BE2C (cell line): ENCODE results near the gene RTP5.
"Not testable (repeated sequence)": the region's sequence is repeated elsewhere in the genome, so short reads cannot be mapped to it uniquely, and the experiment has no call there.

ENCODE experiments used
- DNase-seq: peaks from one replicate; pipeline ENCODE4 v3.0.0-alpha.2; 2020
- H3K27me3 ChIP-seq: fragments of 250-450 bp; sonication (Bioruptor Pico); 2 replicates; pipeline ENCODE4 v1.5.1; 2020; ENCODE audit warnings: mild to moderate bottlenecking
- H3K36me3 ChIP-seq: fragments of 250-450 bp; sonication (Bioruptor Pico); 2 replicates; pipeline ENCODE4 v1.5.1; 2020; ENCODE audit warnings: mild to moderate bottlenecking
- H3K4me1 ChIP-seq: fragments of 250-450 bp; sonication (Bioruptor Pico); 2 replicates; pipeline ENCODE4 v1.5.1; 2020
- H3K4me3 ChIP-seq: 2 replicates; pipeline ENCODE4 v1.5.1; 2011; ENCODE audit warnings: low read depth, low read length
- H3K9me3 ChIP-seq: fragments of 250-450 bp; sonication (Bioruptor Pico); 2 replicates; pipeline ENCODE4 v1.5.1; 2020
- CTCF ChIP-seq: IDR thresholded peaks from 2 replicates; pipeline ENCODE4 v1.5.1; 2012; ENCODE audit warnings: mild to moderate bottlenecking, low read depth, low read length

The RTP5 gene

GRCh38 chr2:241874277-241874925, 4.9 kb downstream of the RTP5 start:
- Histone ChIP-seq H3K4me1 (no peaks in the 10 kb centered on the region), H3K4me3 (no peak overlapping the region), H3K36me3 (no peaks in the 10 kb centered on the region), H3K27me3 (no peaks in the 10 kb centered on the region), H3K9me3 (no peaks in the 10 kb centered on the region)
- TF ChIP-seq CTCF, result no peak
- DNase-seq, result no peak

GRCh38 chr2:241875754-241876527, 6.4 kb downstream of the RTP5 start:
- H3K36me3 ChIP-seq, H3K9me3 ChIP-seq, DNase-seq, H3K4me1 ChIP-seq, H3K4me3 ChIP-seq, H3K27me3 ChIP-seq: not testable (repeated sequence)
- peak; percentile 26 for TF ChIP-seq CTCF

GRCh38 chr2:241876528-241877196, 7.1 kb downstream of the RTP5 start:
- TF ChIP-seq CTCF, result no peak
- Histone ChIP-seq H3K4me1 (no peaks in the 10 kb centered on the region), H3K27me3 (no peaks in the 10 kb centered on the region), H3K4me3 (no peak overlapping the region), H3K9me3 (no peaks in the 10 kb centered on the region), H3K36me3 (no peaks in the 10 kb centered on the region)
- no peak for DNase-seq

GRCh38 chr2:241877197-241877685, 7.7 kb downstream of the RTP5 start:
- no peak for TF ChIP-seq CTCF
- DNase-seq, result no peak
- Histone ChIP-seq H3K9me3 (no peaks in the 10 kb centered on the region), H3K4me1 (no peaks in the 10 kb centered on the region), H3K36me3 (no peaks in the 10 kb centered on the region), H3K27me3 (no peaks in the 10 kb centered on the region), H3K4me3 (no peak overlapping the region)

- peak; percentile 88 for DNase-seq
- no peak overlapping the region for H3K4me3 ChIP-seq
- no peaks in the 10 kb centered on the region for H3K9me3 ChIP-seq
- H3K4me1 ChIP-seq, result peaks cover 2% of the 10 kb centered on the region; the same call in 1 of the 2 replicates
- no peaks in the 10 kb centered on the region for H3K36me3 ChIP-seq
- peak; percentile 69 for TF ChIP-seq CTCF
- no peaks in the 10 kb centered on the region for H3K27me3 ChIP-seq
These were observed 8.8 kb downstream of the RTP5 start for GRCh38 chr2:241877989-241878970.
